ENCODE data around the gene CHST9.

The CHST9 gene

GRCh38 chr18:26925313-26925712 is 259.8 kb downstream of the CHST9 start:
- no peak for DNase-seq

DNA sequence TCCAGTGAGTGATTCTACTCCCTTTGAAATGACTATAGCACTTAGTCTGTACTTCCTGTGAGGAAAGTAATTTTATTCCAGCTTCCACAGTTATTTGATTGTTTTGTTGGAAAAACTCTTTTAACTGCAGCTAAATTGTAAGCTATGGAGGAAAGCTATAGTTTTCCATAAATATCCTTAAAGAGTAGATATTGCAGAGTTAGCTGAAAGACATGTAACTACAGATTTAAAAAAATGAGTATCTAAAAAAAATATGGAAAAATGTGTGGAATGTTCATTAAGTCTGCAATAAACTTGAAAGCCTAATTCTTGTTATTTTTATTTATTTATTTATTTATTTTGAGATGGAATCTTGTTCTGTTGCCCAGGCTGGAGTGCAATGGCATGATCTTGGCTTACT is 262.8 kb downstream of the CHST9 start:
- DNase-seq: no peak

- DNase-seq: no peak
These were observed 264.5 kb downstream of the CHST9 start for GRCh38 chr18:26920644-26921043.

DNA sequence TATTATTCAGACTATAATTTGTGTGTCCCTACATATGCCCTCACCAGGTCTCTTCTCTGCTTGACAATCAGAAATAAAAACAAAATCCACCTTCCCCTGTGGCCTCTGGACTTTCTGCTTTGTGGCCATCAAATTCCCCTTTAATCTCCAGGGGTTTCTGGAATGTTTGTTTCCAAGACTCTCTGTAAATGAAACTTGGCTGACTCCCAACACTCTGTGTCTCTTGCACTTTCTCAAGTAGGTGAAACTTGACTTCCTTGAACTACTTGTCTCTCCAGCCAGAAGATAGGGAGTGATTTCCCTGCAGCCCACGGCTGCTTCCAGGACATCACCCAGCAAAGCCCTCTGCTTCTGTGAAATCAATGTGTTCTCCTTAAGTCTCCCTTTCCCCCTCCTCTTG is 265.5 kb downstream of the CHST9 start:
- no peak for DNase-seq

GRCh38 chr18:26919201-26919600 is 265.9 kb downstream of the CHST9 start:
- no peak for DNase-seq

GRCh38 chr18:26911840-26912239 is 273.3 kb downstream of the CHST9 start:
- no peak for DNase-seq

- DNase-seq: no peak
These were observed 275.4 kb downstream of the CHST9 start for GRCh38 chr18:26909599-26910290.

DNA sequence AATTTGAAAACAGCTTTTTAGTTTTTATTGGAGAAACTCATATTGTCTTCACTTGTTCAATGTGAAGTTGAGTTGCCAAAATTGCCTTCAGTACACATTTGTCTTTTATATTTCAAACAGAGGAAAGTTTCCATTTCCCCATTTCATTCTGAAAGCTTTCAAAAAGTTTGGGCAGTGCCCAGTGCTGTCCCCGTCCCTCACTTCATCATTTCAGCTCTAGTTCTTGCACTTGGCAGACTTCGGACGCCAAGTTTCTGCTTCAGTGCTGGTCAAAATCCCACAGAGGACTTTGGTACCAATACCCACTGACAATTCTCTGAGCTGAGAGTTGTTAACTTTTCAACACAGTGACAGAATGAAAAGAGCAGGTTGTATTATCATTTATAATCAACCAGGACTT is 276.2 kb downstream of the CHST9 start:
- no peak for DNase-seq

- no peak for DNase-seq
These were observed 282.8 kb downstream of the CHST9 start for GRCh38 chr18:26902291-26902690.

- no peak for DNase-seq
These were observed 284.1 kb downstream of the CHST9 start for GRCh38 chr18:26901020-26901419.

GRCh38 chr18:26894426-26894825 is 290.7 kb downstream of the CHST9 start:
- DNase-seq: no peak

- DNase-seq: no peak
These were observed 291.1 kb downstream of the CHST9 start for GRCh38 chr18:26893996-26894395.

DNA sequence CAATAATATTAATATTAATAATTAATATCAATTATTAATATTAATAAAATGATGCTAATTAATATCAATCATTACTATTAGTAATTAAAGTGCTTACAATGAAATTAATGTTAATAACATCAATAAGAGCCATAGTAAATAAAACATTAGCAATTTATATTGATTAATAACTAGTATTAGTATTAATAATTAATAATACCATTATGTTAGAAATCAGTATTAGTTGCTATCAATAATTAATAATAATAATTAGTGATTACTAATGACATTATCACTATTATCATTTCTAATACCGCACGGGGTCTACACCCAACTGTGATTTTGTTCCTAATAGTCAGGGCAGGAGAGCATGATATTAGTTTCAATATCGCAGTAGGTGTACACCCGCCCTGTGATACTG is 296.8 kb downstream of the CHST9 start:
- no peak for DNase-seq

DNA sequence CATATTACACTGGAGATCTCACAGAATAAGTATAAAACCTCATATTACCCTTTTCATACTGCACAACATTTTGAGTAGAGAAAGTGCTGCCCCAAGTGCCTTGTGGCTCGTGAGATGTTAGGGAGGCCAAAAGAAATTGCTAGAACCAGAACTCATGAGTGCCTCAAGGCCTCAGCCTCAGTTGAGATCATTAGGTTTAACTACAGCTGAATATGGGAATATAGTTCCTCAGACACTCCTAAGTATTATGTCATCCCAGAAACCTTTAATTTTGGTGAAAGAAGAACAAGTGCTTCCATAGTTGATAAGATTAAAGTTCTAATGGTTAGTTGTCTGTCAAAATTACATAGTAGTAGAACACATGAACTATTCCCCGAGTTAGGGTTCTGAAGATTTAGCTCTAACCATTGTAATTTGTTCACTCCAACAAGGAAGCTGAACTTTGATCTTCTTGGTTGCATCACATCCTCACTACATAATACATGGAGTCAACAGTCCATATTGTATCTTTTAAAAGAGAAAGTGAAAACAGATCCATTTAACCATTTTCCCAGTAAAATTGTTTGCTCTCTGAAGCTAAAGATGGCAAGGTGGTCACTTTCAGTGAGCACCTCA is 310.0 kb downstream of the CHST9 start:
- no peak for DNase-seq

GRCh38 chr18:26874283-26874682 is 310.8 kb downstream of the CHST9 start:
- DNase-seq: no peak

DNA sequence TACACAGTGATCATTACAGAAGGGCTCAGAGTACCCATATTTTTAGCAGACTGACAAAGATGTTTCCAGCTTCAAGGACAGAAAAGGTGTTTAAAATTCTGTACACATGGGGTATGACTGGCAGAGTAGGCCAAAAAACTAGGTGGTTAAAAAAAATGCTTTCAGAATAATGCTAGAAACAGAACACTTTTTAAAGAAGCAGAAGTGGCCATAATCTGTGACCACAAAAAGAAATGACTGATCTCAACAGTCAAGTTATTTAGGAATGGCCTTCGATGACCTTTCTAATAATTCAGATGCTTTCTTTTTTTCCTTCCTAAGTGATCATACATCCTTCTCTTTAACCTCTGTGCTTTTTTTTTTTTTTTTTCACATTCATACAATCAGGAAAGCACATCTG is 315.5 kb downstream of the CHST9 start:
- DNase-seq: no peak

GRCh38 chr18:26868968-26869586 is 316.0 kb downstream of the CHST9 start:
- no peak for DNase-seq

- DNase-seq: no peak
These were observed 317.6 kb downstream of the CHST9 start for GRCh38 chr18:26867471-26867870.

- DNase-seq: no peak
These were observed 319.6 kb downstream of the CHST9 start, which contains the start of gene AQP4 for GRCh38 chr18:26865557-26865956. Gene AQP4, minus strand, starts transcription at chr18:26865707. Its CDS starts 18 bp downstream, at chr18:26865689.

DNA sequence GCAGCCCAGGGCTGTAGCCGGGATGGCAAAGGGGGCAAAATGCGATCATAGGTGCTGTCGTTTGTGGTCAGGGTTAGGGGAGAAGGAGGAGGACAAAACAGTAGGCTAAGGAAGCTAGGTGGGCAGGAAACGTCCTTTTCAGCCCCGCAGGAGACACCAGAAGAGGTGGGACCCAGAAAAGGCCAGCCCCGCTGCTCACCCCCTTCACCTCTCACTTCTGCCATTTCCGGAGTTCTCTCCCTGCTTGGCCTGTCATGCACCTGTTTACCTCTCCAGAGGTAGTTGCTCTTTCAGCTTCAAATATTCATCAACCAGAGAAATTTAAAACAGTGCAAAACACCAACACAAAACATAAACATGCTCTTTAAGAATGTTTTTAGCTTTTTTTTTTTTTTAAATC is 320.4 kb downstream of the CHST9 start:
- no peak for DNase-seq

DNA sequence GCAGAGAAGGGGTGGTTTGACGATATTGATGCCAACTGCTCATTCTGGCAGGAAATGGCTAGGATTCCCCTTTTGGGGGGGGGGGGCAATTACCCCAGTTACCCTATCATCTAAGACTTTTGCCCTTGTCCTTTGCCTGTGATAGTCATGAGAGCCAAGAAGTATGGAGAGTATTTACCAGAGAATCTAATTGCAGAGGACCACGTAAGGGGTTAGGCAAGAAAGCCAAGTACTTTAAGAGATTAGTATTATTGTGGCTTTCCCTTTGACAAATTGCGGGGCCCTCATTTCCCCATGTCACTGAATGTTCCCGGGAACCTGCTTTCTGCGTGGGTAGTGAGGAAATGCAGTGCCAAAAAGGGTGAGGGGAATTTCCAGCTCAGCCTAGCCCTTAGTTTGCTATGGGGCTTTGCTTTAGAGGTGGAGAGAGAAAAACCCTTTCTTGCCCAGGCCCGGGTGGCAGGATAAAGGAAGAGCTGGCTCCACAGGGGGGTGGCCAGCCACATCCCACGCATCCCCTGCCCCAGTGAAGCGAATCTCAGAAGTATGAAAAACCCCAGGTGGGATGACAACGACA is 321.1 kb downstream of the CHST9 start:
- no peak for DNase-seq

DNA sequence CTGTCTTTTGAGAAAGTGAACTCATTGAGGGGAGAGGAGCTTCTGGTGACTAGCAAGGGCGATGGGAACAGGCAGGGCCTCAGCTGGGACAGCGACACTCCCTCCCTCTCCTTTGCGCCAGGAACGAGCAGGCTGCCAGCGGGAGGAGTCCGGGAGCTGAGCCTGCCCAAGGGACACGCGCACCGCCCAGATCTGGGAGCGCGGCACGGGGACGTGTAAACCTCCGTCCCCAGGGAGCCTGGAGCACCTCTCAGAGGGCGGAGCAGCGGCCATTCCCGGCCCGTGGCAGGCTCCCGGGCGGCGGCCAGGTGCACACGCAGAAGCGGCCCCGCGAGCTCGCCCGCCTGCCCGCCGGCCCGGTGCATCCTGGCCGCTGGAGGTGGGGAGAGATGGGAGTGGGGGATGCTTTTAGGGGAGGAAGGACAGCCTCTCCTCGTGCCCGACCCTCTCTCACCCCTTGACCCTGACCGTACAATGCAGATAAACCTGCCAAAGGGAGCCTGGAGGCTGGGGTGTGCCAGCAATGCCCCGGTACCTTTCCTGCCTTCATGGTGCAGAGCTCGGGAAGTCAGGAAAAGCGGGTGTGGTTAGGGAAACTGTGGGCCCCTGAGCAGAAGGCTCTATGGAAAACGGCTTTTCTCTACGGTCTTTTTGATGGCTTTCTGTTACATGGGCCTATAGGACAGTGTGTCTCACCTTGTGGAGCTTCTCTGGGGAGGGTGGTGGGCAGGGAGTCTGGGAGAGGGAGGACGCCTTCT is 321.8 kb downstream of the CHST9 start:
- DNase-seq: no peak

DNA sequence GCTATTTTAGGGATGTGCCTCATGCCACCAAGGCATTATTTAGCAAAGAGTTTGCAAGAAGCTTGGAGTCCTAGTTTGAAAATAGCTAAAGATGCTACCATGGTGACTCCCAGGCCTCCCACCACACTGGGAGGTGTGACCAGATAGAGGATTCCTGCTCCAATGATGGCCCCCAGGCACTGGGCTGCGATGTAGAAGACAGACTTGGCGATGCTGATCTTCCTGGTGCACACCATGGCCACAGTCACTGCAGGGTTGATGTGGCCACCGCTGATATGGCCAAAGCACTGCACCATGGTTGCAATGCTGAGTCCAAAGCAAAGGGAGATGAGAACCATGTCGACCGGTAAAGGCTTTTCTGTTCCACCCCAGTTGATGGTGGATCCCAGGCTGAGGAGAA is 323.0 kb downstream of the CHST9 start:
- no peak for DNase-seq
